Colon (tissue), 2 donors: Measurements from ENCODE around the gene EPS8.

Source experiments
- FAIRE-seq: peaks from 2 replicates; lab custom pipeline; 2012; peaks lifted over from hg19 to GRCh38; lab: Jason Lieb, UNC
- donor health status: control.
- donor health status: control.

Gene EPS8

DNA sequence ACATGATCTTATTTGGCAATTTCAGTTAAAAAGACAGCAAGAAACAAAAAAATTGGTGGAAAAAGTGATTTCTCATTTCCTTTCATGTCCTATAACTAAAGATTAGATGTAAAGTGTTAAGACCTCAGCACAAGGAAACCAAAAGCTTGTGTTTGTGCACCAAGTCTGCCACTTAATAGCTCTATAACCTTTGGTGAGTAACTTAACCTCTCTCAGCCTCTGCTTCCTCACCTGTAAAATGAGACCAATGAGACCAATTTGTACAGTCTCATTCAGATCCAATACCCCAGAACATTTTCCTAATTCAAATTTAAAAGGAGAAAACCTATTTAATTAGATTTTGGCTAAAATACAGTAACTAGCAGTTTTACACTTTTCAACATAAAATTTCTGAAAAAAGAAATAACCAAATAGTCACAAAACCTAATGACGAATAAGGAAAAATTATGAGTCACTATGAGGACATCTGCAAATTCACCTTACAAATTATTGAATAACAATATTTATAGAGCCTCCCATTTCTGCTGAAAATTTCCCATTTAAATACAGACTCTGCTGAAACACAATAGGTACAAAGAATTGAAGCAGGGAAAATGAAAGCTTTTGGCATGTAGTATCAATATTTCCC, 71.1 kb downstream of the EPS8 start:
- no peak for FAIRE-seq

DNA sequence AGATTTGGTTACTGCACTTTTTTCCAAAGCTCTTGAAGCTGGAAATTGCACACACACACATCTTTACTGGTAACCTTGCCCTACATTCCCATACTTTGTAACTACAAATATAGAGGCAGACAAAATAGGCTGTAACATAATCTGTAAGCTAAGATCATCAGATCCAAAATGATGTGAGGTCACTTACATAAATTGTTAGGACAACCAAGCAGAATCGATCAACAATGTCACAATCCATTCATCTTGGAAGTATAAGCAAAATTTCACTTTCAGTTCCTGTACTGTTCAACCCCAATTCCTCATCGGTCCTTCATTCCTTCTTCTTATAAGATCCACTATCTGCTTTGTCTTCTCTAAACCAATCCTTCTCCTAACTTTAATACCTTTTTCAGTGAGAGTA, 72.6 kb downstream of the EPS8 start:
- FAIRE-seq: peak; percentile 49

DNA sequence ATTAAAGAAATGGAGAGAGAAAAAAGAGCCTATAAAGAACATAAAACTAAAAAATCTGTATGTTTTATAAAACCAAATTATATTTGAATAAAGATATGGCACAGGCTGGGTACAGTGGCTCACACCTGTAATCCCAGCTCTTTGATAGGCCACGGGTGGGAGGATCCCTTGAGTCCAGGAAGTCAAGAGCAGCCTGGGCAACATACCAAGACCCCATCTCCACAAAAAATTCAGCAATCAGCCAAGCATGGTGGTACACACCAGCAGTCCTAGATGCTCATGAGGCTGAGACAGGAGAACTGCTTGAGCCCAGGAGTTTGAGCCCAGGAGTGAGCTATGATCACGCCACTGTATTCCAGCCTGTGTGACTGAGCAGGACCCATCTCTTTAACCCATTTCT, 74.9 kb downstream of the EPS8 start:
- peak; percentile 82 for FAIRE-seq

DNA sequence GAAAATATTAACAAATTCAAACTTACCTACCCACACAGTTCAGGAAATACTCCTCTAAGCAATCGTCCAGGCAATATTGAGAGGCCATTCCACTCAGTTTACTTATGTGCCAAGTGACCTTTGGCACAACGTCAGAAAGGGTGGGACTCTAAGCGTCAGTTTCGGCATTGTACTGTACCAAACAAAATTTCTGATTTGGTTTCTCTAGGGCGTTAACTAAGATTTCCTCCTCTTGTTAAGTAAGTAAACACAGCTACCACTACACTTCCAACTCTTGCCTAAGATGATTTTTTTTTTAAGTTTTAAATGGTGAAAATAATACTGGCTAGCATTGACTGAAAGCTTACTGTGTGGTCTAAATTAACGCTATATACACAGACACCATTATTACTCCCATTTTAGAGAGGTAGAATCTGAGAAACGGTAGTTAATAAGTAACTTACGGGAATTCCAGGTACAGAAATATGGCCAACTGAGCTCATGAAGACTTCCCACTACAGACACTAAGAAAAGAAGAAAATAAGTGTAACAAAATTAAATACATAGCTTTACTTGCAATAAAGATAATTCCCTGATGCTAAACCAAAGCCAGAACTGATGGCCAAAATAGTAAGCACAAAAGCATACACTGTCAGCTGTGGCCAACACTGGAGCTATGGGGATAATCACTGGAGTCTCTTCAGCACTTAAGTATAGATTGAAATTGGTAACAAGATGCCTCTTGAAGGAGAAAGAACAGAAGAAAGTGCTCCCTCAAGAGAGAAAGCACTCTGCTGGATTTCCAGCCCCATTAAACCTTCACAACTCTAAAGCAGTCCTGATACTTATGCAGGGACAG, 76.1 kb downstream of the EPS8 start:
- no peak for FAIRE-seq

DNA sequence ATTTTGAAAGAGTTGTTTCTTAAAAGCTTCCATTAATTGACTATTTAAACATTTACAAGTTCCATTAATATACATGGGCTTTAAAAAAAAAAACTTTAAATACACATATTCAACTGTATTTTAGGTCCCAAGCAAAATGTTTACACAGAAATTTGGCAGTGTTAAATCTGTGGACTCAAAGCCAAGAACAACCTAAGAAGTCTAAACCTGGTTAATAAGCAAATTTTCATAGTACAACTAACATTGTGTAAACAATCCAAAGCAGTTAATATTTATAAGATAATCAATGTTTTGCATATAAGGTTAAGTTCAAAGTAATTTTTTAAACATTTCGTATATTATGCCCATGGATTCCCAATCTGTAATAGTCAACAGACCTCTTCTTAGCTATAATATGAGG, 77.0 kb downstream of the EPS8 start:
- FAIRE-seq: peak; percentile 93

DNA sequence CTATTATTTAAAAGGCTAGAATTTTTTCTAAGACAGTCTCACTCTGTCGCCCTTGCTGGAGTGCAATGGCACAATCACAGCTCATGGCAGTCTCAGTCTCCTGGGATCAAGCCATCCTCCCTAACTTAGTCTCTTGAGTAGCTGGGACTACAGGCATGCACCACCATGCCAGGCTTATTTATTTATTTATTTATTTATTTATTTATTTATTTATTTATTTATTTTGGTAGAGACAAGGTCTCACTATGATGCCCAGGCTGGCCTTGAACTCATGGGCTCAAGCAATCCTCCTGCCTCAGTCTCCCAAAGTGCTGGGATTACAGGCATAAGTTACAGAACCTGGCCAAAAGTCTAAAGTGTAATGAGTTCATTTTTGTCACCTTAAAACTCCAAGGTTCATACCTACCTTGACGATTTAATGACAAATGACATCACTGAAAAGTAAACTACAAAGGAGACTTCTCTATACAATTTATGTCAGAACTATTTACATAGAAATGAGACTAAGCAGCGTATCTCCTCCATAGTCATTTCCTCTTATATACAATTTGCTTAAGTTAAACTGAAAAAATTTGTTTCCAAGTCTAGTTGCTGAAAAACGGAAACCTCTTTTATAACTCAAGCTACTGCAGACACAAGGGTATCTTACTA, 78.2 kb downstream of the EPS8 start:
- FAIRE-seq: peak; percentile 36

DNA sequence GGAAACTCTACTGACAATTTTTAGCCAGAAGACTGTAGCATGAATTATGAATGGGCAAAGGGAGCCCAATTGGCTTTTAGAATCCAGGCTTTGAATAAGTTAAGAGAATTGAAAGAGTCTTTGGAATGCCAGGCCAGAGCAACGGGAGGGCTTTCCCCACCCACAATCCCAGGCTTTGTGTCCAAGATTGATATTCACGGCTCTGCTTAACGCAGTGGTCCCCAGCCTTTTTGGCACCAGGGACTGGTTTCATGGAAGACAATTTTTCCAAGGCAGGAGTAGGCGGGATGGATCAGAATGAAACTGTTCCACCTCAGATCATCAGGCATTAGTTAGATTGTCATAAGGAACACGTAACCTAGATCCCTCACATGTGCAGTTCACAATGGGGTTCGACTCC, 79.6 kb downstream of the EPS8 start:
- FAIRE-seq: no peak

DNA sequence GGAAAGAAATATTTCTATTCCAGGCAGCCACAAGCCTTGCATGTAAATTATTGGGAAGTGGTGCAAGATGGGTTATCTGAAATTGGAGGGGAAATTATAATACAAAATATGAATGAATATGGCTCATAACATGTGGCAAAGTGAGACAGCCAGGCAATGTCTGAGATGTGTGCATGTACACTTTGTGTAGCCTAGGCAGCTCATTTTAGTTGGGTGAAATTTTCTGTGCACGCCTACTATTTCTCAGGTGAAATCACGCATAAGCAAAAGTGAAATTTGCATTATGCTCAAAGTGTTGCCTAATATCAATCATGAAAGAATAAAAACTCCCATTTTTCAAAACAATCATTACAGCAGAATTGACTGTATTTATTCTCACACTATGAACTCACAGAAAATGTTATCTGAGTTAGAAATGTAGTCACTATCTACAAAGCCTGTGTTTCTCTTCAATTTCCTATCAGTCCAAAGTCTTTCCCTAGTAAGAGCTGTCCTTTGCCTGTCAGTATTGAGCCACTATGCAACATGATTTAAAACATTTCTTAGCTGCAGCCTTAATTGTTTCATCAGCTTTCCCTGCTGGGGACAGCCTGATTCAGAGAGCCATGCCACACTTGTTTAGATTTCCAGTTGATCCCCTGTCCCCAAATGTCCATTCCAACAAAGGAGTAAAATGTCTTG, 80.7 kb downstream of the EPS8 start:
- FAIRE-seq: no peak

DNA sequence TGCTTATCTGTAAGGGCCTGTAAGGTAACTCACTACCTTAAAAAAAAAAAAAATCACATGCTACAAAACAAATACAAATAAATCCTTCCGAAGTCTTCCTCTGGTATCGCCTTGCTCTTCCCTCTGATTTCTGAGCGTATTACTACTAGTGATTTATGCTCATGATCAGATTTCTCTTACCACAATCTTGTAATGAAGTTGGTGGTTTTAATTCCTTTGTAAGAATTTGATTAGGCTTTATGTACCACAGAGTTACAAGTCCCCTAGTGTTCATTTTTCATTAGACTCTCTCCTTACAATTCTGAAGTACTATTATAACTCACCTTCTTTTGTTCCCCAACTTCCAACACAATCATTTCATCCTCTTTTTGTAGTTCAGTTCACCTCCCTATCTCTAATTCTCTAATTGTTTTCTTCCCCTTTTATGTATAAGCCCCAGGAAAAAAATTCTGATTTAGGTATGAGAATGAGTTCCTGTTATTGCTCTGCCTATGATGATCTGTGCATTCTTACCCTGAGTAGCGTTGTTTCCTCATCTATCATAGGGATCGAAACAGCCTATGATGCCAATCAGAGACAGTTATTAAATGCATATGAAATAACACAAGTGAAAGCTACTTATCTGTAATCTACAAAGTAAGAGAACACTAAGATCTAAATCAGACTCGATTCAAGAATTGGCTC, 81.5 kb downstream of the EPS8 start:
- no peak for FAIRE-seq

DNA sequence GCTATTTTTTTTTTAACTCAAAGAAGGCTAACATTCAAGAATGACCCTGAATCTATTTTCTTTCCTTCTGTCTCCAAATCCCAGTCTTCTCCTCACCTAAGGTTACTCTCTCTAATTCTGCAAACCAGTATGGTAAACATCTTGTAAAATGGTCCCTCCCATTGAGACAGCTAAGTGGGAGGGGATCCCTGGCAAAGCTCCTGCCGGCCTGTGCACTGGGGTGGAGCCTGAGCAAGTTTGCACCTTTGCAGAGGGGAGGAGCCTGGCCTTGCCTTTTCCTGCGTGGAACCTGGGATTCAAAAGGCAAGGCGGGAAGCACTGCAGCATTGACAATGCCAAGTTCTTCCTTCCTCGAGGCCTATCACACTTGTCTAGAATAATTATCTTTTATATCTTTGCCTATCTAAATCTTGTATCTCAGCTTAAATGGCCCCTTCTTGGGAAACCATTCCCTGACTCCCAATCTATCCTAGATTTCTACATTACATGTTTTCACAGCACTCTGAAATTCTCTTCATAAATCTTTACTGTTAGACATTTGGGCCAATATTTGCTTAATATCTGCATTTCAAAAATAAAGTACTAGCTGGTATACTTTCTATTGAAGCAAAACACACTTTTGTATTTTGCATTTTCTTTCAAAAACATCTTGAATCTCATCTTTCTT, 83.0 kb downstream of the EPS8 start:
- FAIRE-seq: no peak

DNA sequence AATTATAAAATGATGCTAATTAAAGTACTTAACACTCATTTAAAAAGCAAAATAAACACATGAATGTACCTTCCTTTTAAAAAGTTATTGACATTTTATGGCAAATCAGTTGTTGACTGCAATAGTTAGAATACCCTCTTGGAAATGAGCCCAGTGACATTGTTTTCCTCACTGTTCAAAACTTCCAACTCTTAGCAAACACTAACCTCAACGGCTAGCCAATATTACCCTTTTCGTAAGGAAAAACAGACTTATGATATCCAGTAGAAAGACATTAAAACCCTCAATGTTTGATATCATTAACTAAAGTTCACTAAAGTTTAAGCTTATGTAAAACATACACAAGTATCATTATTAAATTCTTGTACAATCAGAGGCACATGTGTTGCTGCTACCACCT, 83.6 kb downstream of the EPS8 start:
- peak; percentile 41 for FAIRE-seq

DNA sequence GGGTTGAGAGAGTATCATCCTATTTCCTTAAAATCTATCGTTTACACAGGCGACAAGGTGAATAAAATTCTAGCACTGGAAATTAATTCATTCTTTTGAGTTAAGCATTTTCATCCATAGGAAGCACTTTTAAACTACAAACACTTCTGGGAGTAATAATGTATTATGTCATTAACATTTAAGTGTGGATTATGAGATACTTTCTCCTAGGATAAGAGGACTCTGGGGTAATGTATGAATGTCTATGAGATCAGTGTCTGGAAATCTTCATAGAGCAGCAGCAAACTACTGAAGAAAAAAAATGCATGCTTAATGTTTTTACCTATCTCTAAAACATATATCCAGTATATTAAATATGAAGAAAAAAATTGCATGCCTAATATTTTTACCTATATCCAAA, 86.9 kb downstream of the EPS8 start:
- no peak for FAIRE-seq

DNA sequence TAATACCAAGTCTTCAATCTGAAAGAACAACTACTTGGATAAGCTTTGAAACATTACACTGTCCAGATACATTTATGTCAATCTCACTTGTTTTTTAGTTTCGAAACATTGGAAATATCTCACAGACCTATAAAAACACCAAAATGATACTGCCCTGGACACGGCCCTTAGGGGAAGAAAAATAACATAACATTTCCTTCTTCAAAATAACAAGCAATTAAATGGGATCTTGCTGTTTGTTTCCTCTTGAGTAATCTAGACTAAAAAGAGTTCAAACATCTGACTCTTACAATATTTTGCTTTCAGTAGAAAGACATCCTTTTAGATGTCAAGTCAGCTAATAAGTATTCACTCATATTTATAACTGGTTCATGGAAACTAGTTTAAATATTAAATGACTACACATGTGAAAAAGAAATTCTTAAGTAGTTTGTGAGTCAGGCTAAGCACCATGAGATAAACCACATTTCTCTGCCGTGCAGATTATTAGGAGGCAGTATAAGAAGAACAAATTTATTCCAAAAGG, 87.5 kb downstream of the EPS8 start:
- peak; percentile 75 for FAIRE-seq

DNA sequence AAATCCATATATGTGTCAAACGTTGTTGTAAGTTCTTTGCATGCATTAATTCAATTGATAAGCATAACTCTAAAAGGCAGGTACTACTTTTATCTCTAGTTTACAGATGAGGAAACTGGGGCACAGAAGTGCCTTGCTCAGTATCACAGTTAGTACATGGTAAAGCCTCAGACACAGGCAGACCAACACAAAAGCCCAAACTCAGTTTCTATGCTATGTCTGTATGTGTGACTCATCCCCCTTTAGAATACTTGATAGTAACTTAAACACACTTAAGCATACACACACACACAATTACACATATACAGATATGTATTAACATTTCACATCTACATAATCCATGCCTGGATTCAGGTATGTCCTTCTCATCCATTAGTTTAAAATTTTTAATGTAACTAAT, 88.0 kb downstream of the EPS8 start:
- FAIRE-seq: no peak

DNA sequence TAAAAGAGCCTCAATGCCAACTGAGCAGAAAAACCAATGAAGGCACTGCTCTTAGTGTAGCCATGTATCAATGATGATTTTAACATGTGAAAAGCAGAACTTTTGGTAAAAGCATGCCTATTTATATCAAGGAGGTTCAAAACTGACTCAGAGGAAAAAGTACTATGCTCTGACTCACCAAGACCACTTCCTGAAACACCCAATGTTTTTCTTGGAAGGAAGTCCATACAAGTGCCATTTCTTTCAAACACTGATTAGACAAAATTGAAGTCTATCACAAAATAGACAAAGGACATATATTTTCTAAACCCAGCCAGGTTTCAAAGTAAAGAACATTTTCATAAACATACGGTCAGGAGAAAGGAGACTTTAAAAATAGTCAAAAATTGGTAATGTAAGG, 88.6 kb downstream of the EPS8 start:
- FAIRE-seq: no peak

DNA sequence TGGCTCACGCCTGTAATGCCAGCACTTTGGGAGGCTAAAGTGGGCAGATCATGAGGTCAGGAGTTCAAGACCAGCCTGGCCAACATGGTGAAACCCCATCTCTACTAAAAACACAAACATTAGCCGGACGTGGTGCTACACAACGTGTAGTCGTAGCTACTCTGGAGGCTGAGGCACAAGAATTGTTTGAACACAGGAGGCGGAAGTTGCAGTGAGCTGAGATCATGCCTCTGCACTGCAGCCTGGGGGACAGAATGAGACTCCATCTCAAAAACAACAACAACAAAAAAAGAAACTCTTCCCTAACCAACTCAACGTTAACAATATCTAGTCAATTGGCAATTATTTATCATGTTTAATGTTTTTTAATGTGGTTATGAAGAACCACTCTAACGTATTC, 89.3 kb downstream of the EPS8 start:
- no peak for FAIRE-seq

DNA sequence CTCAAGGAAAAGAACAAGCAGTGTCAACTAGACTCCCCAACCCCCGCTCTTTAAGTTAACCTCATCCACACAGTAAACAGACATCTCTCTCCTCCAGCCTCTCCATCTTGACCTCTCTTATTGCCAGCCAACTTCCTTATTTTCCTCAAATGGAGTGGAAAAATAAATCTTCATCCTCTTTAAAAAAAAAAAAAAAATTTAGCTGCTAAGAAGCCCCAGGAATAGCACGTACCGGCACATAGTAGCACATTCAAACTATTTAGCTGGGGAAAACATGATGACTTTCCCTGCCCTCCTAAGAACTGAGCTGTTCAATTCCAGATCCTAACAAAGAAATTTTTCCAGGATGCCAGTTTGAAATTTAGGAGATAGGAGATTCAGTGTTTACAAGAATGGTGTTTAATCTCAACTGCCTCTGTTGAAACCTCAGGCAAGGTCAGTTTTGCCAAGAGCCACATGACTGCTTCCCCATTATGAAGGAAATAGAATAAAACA, 90.8 kb downstream of the EPS8 start:
- no peak for FAIRE-seq

DNA sequence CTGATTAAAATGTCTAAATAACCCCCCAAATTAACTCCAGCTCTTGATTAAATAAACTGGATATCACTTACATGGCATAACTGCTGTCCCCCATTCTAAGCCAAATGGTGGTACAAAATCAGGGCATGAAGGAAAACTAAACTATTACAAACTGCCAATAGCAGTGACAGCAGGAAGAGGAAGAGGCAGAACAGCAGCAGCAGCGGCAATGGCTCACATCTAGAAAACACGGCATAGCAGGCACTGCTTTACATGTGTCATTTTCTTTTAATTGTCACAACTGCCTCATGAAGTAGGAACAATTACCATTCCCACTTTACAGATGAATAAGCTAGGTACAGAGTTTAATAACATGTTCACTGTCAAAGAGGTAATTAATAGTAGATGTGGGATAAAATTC, 92.0 kb downstream of the EPS8 start:
- no peak for FAIRE-seq

DNA sequence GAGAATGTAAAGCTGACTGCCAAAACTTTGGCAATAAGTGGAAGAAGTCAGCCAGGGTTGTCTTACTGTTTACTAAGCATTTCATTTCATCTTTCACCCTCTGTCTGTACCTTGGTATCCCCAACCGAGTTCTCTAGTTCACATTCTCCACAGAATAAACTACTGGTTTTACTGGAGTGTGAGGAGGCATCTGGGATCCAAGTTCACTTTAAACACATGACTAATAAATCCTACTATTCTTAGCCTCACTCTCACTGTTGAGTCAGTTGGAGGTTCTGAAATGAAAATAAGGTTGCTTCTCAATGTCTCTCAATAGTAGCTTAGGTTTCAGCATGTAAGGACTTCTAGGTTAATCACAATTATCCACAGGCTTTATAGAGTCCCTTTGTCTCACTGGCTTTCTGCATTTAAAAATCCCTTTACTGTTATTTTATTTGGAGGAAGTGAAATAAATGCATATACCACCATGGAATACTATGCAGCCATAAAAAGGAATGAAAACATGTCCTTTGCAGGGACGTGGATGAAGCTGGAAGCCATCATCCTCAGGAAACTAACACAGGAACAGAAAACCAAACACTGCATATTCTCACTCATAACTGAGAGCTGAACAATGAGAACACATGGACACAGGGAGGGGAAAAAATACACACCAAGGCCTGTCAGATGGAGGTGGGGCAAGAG, 95.8 kb downstream of the EPS8 start:
- FAIRE-seq: no peak

DNA sequence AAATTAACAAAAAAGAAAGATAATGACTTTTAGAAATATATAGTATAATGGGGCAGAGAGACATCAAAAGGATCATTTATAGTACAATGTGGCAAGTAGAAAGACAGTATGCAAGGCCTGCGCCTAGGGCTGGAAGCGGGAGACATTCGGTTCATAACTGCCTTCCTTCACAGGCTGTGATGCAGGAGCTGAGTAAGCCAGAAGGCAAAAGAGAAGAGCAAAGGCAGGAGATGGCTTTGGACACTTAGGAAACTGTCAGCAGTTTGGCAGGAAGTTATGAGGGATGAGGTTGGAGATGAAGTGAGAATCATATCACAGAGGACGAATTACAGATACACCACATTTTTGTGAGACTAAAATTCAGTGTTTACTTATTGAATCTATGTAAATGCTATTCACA, 97.8 kb downstream of the EPS8 start:
- FAIRE-seq: no peak

DNA sequence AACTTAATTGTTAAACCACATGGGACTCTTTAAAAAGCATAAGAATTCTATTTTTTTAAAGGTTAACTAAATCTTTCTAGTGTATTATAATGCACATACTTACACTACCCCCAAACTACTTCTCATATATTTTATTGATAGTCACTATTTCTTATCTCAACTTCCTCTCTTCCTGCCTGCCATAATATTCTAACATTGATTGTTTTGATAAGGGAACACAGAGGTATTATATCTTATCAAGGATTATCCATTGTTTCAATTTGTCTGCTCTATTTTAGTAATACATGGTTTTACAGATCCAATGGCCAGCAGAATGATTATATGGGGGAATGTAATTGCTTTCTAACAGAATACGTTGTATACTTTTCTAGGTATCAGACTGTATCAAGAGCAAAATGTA, 98.9 kb downstream of the EPS8 start:
- FAIRE-seq: peak; percentile 5
